IgD-negative memory B cell (primary cell): ENCODE results near the gene LRRC74B. TPM values are rescaled to one million over a fixed set of nuclear protein-coding genes. Genes with fewer than 3 reads are reported as not detected.
"Not testable (repeated sequence)": the region's sequence is repeated elsewhere in the genome, so short reads cannot be mapped to it uniquely, and the experiment has no call there.

Source experiments
- H3K27ac Mint-ChIP-seq, 3 donors: one replicate each; pipeline ENCODE4 v1.8.0; 2020 to 2022; ENCODE audit warnings: mild to moderate bottlenecking in 3 of 3, mixed read lengths in 3 of 3, moderate library complexity in 1 of 3
- H3K27me3 Mint-ChIP-seq: one replicate; pipeline ENCODE4 v1.8.0; 2021; ENCODE audit warnings: mixed read lengths
- H3K36me3 Mint-ChIP-seq: one replicate; pipeline ENCODE4 v1.8.0; 2020; ENCODE audit warnings: mild to moderate bottlenecking, mixed read lengths
- H3K4me1 Mint-ChIP-seq, 3 donors: one replicate each; pipeline ENCODE4 v1.8.0; 2020 to 2022; ENCODE audit warnings: mixed read lengths in 3 of 3, mild to moderate bottlenecking in 1 of 3
- H3K4me3 Mint-ChIP-seq, 4 donors: one replicate each; pipeline ENCODE4 v1.8.0; 2020 to 2022; ENCODE audit warnings: mild to moderate bottlenecking in 4 of 4, mixed read lengths in 4 of 4, moderate library complexity in 3 of 4
- H3K9me3 Mint-ChIP-seq, 3 donors: one replicate each; pipeline ENCODE4 v1.8.0; 2020 to 2021; ENCODE audit warnings: mixed read lengths in 3 of 3, mild to moderate bottlenecking in 1 of 3
- polyA plus RNA-seq: library from polyadenylated mRNA; unstranded; fragments of 300-500 nt; fragmentation: Illumina TruSeq; gene quantifications from one replicate; pipeline ENCODE4 v1.2.3, GENCODE V29; 2021

The LRRC74B gene
- polyA plus RNA-seq, 1 donor from 2014 or later = not detected

- peaks cover 15% of the 10 kb centered on the region for H3K27me3 Mint-ChIP-seq
- no peaks in the 10 kb centered on the region for H3K9me3 Mint-ChIP-seq
- peaks cover 2% of the 10 kb centered on the region for H3K36me3 Mint-ChIP-seq
- H3K4me1 Mint-ChIP-seq = peaks cover 0 to 9% (median 7%) of the 10 kb centered on the region in 3 donors
- no peak overlapping the region for H3K27ac Mint-ChIP-seq
- no peak overlapping the region for H3K4me3 Mint-ChIP-seq
Measured at GRCh38 chr22:21052715-21053459, 7.1 kb downstream of the LRRC74B start.

- H3K4me3 Mint-ChIP-seq = no peak overlapping the region
- peaks cover 0 to 9% (median 7%) of the 10 kb centered on the region in 3 donors for H3K4me1 Mint-ChIP-seq
- H3K36me3 Mint-ChIP-seq = peaks cover 2% of the 10 kb centered on the region
- H3K27ac Mint-ChIP-seq = no peak overlapping the region
- no peaks in the 10 kb centered on the region for H3K9me3 Mint-ChIP-seq
- peaks cover 15% of the 10 kb centered on the region for H3K27me3 Mint-ChIP-seq
Measured at GRCh38 chr22:21054046-21054713, 8.4 kb downstream of the LRRC74B start.

GRCh38 chr22:21054714-21055563 is 9.2 kb downstream of the LRRC74B start:
- Mint-ChIP-seq H3K36me3 (peaks cover 2% of the 10 kb centered on the region), H3K27ac (peak overlapping the region in 1 of 3 donors; percentile 81), H3K4me1 (peaks cover 0 to 9% (median 7%) of the 10 kb centered on the region in 3 donors), H3K4me3 (no peak overlapping the region), H3K27me3 (peaks cover 15% of the 10 kb centered on the region), H3K9me3 (no peaks in the 10 kb centered on the region)

DNA sequence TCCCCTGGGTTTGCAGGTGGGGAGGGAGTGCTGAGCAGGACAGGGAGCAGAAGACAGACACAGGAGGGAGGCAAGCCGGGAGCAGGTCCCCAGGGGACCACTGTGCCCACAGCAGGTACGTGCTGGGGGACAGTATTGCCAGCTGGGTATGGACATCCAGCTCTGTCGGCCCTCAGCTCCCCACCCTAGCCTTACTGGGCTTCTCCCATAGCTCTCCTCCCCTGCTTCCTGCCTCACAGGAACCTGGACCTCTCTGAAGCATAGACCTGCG is 9.8 kb downstream of the LRRC74B start:
- Mint-ChIP-seq H3K27me3 (peaks cover 15% of the 10 kb centered on the region), H3K27ac (peak overlapping the region in 1 of 3 donors; percentile 81), H3K4me1 (peaks cover 0 to 9% (median 7%) of the 10 kb centered on the region in 3 donors), H3K9me3 (no peaks in the 10 kb centered on the region), H3K4me3 (peak overlapping the region in 1 of 4 donors; percentile 53), H3K36me3 (no peaks in the 10 kb centered on the region)

GRCh38 chr22:21055880-21056319 is 10.2 kb downstream of the LRRC74B start:
- no peaks in the 10 kb centered on the region for H3K36me3 Mint-ChIP-seq
- H3K9me3 Mint-ChIP-seq = no peaks in the 10 kb centered on the region
- H3K27ac Mint-ChIP-seq = peak overlapping the region in 1 of 3 donors; percentile 81
- H3K27me3 Mint-ChIP-seq = peaks cover 15% of the 10 kb centered on the region
- H3K4me3 Mint-ChIP-seq = peak overlapping the region in 1 of 4 donors; percentile 53
- peaks cover 0 to 9% (median 7%) of the 10 kb centered on the region in 3 donors for H3K4me1 Mint-ChIP-seq

- not testable (repeated sequence) for H3K4me3 Mint-ChIP-seq, H3K9me3 Mint-ChIP-seq, H3K4me1 Mint-ChIP-seq, H3K36me3 Mint-ChIP-seq, H3K27ac Mint-ChIP-seq
- peaks cover 11% of the 10 kb centered on the region for H3K27me3 Mint-ChIP-seq
Measured at GRCh38 chr22:21060363-21060762, 14.6 kb downstream of the LRRC74B start.

GRCh38 chr22:21061660-21062321 is 16.0 kb downstream of the LRRC74B start:
- not testable (repeated sequence) for H3K4me1 Mint-ChIP-seq, H3K27me3 Mint-ChIP-seq

GRCh38 chr22:21064425-21064824 is 18.7 kb downstream of the LRRC74B start:
- H3K9me3 Mint-ChIP-seq, H3K27ac Mint-ChIP-seq, H3K36me3 Mint-ChIP-seq, H3K4me3 Mint-ChIP-seq, H3K27me3 Mint-ChIP-seq, H3K4me1 Mint-ChIP-seq: not testable (repeated sequence)

More at GRCh38 chr22:21061660-21062321, 16.0 kb downstream of the LRRC74B start:
- H3K9me3 Mint-ChIP-seq, H3K36me3 Mint-ChIP-seq, H3K4me3 Mint-ChIP-seq, H3K27ac Mint-ChIP-seq: not testable (repeated sequence)

- Mint-ChIP-seq H3K36me3 (peaks cover 3% of the 10 kb centered on the region), H3K27ac (no peak overlapping the region), H3K4me3 (no peak overlapping the region), H3K9me3 (peaks cover 0 to 4% (median 2%) of the 10 kb centered on the region in 3 donors), H3K4me1 (peaks cover 0 to 2% (median 0%) of the 10 kb centered on the region in 3 donors), H3K27me3 (peaks cover 6% of the 10 kb centered on the region)
Measured at GRCh38 chr22:21064917-21065864, 19.4 kb downstream of the LRRC74B start.

DNA sequence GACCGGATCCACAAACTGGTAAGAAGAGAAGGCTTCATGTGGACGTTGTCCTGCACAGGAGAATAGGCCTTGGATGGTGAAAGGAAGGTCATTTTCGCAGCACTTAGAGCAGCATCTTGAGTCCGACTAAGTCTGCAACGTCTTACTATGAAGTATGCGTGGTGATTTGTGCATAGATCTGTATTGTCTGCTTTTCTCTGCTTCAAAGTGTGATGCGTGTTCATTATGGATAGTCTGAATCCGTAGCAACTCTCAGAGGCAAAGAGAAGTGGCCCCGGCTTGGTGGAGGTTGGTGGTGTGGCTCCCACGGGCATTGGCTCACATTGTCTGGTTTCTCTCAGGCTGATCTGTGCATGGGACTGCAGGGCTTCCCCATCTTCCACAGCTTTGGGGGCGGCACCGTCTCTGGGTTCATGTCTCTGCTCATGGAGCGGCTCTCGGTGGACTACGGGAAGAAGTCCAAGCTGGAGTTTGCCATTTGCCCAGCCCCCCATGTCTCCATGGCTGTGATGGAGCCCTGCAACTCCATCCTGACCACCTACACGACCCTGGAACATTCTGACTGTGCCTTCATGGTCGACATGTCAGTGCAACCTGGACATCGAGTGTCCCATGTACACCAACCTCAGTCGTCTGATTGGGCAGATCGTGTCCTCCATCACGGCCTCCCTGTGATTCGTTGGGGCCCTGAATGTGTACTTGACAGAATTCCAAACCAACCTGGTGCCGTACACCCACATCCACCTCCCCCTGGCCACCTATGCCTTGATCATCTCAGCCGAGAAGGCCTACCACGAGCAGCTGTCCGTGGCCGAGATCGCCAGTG is 21.5 kb downstream of the LRRC74B start:
- peaks cover 5% of the 10 kb centered on the region for H3K27me3 Mint-ChIP-seq
- peak overlapping the region in 2 of 4 donors; percentile 21 to 39 for H3K4me3 Mint-ChIP-seq
- H3K9me3 Mint-ChIP-seq = no peaks in the 10 kb centered on the region
- H3K27ac Mint-ChIP-seq = no peak overlapping the region
- peaks cover 3% of the 10 kb centered on the region for H3K36me3 Mint-ChIP-seq
- peaks cover 0 to 2% (median 0%) of the 10 kb centered on the region in 3 donors for H3K4me1 Mint-ChIP-seq

DNA sequence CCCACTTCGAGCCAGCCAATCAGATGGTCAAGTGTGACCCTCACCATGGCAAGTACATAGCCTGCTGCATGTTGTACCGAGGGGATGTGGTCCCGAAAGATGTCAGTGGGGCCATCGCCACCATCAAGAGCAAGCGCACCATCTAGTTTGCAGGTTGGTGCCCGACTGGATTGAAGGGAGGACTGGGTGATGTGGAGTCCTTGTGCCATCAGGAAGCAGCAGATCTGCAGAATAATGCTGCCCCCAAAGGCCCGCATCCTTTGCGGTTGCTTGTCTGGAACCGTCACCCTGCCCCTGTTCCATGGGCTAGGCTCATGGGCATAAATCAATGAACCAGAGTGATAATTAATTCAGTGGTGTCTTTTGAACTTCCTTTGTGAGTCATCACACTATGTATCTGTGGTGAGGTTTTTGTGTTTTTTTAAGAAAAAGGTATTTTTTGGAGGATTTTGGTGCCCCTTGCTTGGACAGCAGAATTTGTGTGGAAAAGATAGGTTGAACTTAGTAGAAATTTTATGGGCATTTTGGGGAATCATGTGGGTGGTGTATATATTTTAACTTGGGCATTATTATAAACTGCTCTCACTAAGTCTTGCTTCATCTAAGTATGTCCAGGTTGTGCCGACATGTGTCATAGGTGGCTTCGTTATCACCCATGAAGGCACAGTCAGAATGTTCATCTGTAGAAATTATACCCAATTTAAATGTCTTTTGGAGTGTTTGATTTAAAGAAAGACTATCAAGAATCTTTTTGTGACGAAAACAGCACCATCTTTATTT is 22.3 kb downstream of the LRRC74B start:
- Mint-ChIP-seq H3K4me3 (no peak overlapping the region), H3K4me1 (peaks cover 0 to 2% (median 0%) of the 10 kb centered on the region in 3 donors), H3K27me3 (peaks cover 6% of the 10 kb centered on the region), H3K27ac (no peak overlapping the region), H3K9me3 (no peaks in the 10 kb centered on the region), H3K36me3 (peaks cover 3% of the 10 kb centered on the region)

GRCh38 chr22:21068681-21069276 is 23.0 kb downstream of the LRRC74B start:
- Mint-ChIP-seq H3K36me3 (peaks cover 3% of the 10 kb centered on the region), H3K27ac (peak overlapping the region in 1 of 3 donors; percentile 53), H3K9me3 (no peaks in the 10 kb centered on the region), H3K4me1 (peaks cover 0 to 2% (median 0%) of the 10 kb centered on the region in 3 donors), H3K4me3 (no peak overlapping the region), H3K27me3 (peaks cover 6% of the 10 kb centered on the region)
